Measurements from ENCODE around the gene CAMK1D. TPM values are rescaled to one million over a fixed set of nuclear protein-coding genes. Genes with fewer than 3 reads are reported as not detected.

Gene CAMK1D
- total and polyA plus RNA-seq, 2 experiments from 2014 or later: 4.6 to 7.2 TPM

GRCh38 chr10:12704488-12704887 is 355.1 kb downstream of the CAMK1D start:
- H3K4me3 Mint-ChIP-seq: no peak overlapping the region
- H3K9me3 Mint-ChIP-seq: no peaks in the 10 kb centered on the region
- H3K36me3 ChIP-seq (ENCODE audit: insufficient read depth): no peaks in the 10 kb centered on the region
- ATAC-seq (no peak), DNase-seq (ENCODE audit: low spot score) (no peak)
- no peak overlapping the region for H3K4me2 ChIP-seq
- no peak overlapping the region for H3K27ac ChIP-seq (ENCODE audit: low read depth)
- H3K9me2 ChIP-seq (ENCODE audit: insufficient read depth): no peaks in the 10 kb centered on the region
- no peak overlapping the region for H3K4me3 ChIP-seq
- H3K27me3 Mint-ChIP-seq (ENCODE audit: insufficient read depth, low read depth, poor library complexity): peaks cover 10% of the 10 kb centered on the region
- no peak for TF ChIP-seq ETS1 (IDR thresholded peaks at IDR 0.05)
- TF ChIP-seq STAT1 (IDR thresholded peaks at IDR 0.05; ENCODE audit: unreplicated experiment): no peak
- no peak for TF ChIP-seq CREB1 (CRISPR knock-in tag; IDR thresholded peaks at IDR 0.05; ENCODE audit: low read depth)
- H3K4me1 ChIP-seq (ENCODE audit: insufficient read depth): peaks cover 14% of the 10 kb centered on the region
- no peaks in the 10 kb centered on the region for H3K79me2 ChIP-seq (replicated peaks; ENCODE audit: insufficient read depth)
- peaks cover 25% of the 10 kb centered on the region for H3K4me1 Mint-ChIP-seq
- no peak overlapping the region for H2AFZ ChIP-seq
- no peaks in the 10 kb centered on the region for H3K36me3 Mint-ChIP-seq (ENCODE audit: low read depth)
- H4K20me1 ChIP-seq (replicated peaks; ENCODE audit: insufficient read depth): no peaks in the 10 kb centered on the region
- H3F3A ChIP-seq (replicated peaks; ENCODE audit: low read depth): no peaks in the 10 kb centered on the region
- no peaks in the 10 kb centered on the region for H3K27me3 ChIP-seq (ENCODE audit: insufficient read depth)
- H3K27ac Mint-ChIP-seq: no peak overlapping the region

GRCh38 chr10:12705943-12706342 is 356.6 kb downstream of the CAMK1D start:
- H3K27ac ChIP-seq (ENCODE audit: low read depth): no peak overlapping the region
- no peak overlapping the region for H3K4me3 Mint-ChIP-seq
- ATAC-seq (no peak), DNase-seq (ENCODE audit: low spot score) (no peak)
- H3K9me3 Mint-ChIP-seq: no peaks in the 10 kb centered on the region
- H4K20me1 ChIP-seq (replicated peaks; ENCODE audit: insufficient read depth): no peaks in the 10 kb centered on the region
- no peaks in the 10 kb centered on the region for H3K36me3 Mint-ChIP-seq (ENCODE audit: low read depth)
- H2AFZ ChIP-seq: no peak overlapping the region
- H3K9me2 ChIP-seq (ENCODE audit: insufficient read depth): no peaks in the 10 kb centered on the region
- H3K4me3 ChIP-seq: no peak overlapping the region
- peaks cover 31% of the 10 kb centered on the region for H3K4me1 Mint-ChIP-seq
- no peaks in the 10 kb centered on the region for H3K36me3 ChIP-seq (ENCODE audit: insufficient read depth)
- peaks cover 10% of the 10 kb centered on the region for H3K27me3 Mint-ChIP-seq (ENCODE audit: insufficient read depth, low read depth, poor library complexity)
- no peak overlapping the region for H3K27ac Mint-ChIP-seq
- no peaks in the 10 kb centered on the region for H3K27me3 ChIP-seq (ENCODE audit: insufficient read depth)
- no peaks in the 10 kb centered on the region for H3F3A ChIP-seq (replicated peaks; ENCODE audit: low read depth)
- H3K4me2 ChIP-seq: no peak overlapping the region
- TF ChIP-seq CREB1 (CRISPR knock-in tag; IDR thresholded peaks at IDR 0.05; ENCODE audit: low read depth) (no peak), POLR2AphosphoS5 (IDR thresholded peaks at IDR 0.05; ENCODE audit: low read depth) (no peak), ZNF331 (CRISPR knock-in tag; IDR thresholded peaks at IDR 0.05; ENCODE audit: low read depth) (no peak), ZNF462 (CRISPR knock-in tag; IDR thresholded peaks at IDR 0.05) (no peak), EZH2phosphoT487 (IDR thresholded peaks at IDR 0.05; ENCODE audit: unreplicated experiment) (no peak)
- no peaks in the 10 kb centered on the region for H3K79me2 ChIP-seq (replicated peaks; ENCODE audit: insufficient read depth)
- peaks cover 14% of the 10 kb centered on the region for H3K4me1 ChIP-seq (ENCODE audit: insufficient read depth)
